Measurements from ENCODE around the gene NTN4. TPM values are rescaled to one million over a fixed set of nuclear protein-coding genes. Genes with fewer than 3 reads are reported as not detected.
"Not testable (repeated sequence)": the region's sequence is repeated elsewhere in the genome, so short reads cannot be mapped to it uniquely, and the experiment has no call there.

NTN4 gene
- total and polyA plus RNA-seq, 2 donors = 2.4 to 21.9 TPM

- H3K4me1 ChIP-seq (ENCODE audit: control insufficient read depth in 2 of 2, insufficient read depth in 2 of 2, low read length in 2 of 2) = no peaks in the 10 kb centered on the region
- H3K4me3 ChIP-seq (ENCODE audit: low read length in 2 of 2) = no peak overlapping the region
- no peaks in the 10 kb centered on the region for H3K9me3 ChIP-seq (ENCODE audit: control insufficient read depth in 2 of 2, insufficient read depth in 1 of 2, low read length in 1 of 2)
- no peak for DNase-seq (ENCODE audit: low read depth in 6 of 9, low spot score in 9 of 9)
- H3K27ac ChIP-seq (ENCODE audit: low read depth in 1 of 2, low read length in 1 of 2) = no peak overlapping the region
- H3K36me3 ChIP-seq (ENCODE audit: control insufficient read depth in 2 of 2, insufficient read depth in 2 of 2, low read length in 1 of 2) = no peaks in the 10 kb centered on the region
- H3K27me3 ChIP-seq (ENCODE audit: control insufficient read depth in 2 of 2, insufficient read depth in 1 of 2, low read length in 1 of 2) = no peaks in the 10 kb centered on the region
- WGBS = 87% methylated on average over 8 of the region's 8 CpGs
Observed at GRCh38 chr12:95690861-95691635, 99.5 kb downstream of the NTN4 start.

- DNase-seq (ENCODE audit: low read depth in 6 of 9, low spot score in 9 of 9) = no peak
Observed at GRCh38 chr12:95687937-95688336, 102.6 kb downstream of the NTN4 start.

GRCh38 chr12:95683418-95683817 is 107.1 kb downstream of the NTN4 start:
- Histone ChIP-seq H3K27ac (ENCODE audit: low read depth in 1 of 2, low read length in 1 of 2) (no peak overlapping the region), H3K27me3 (ENCODE audit: control insufficient read depth in 2 of 2, insufficient read depth in 1 of 2, low read length in 1 of 2) (no peaks in the 10 kb centered on the region), H3K36me3 (ENCODE audit: control insufficient read depth in 2 of 2, insufficient read depth in 2 of 2, low read length in 1 of 2) (no peaks in the 10 kb centered on the region), H3K4me1 (ENCODE audit: control insufficient read depth in 2 of 2, insufficient read depth in 2 of 2, low read length in 2 of 2) (no peaks in the 10 kb centered on the region), H3K9me3 (ENCODE audit: control insufficient read depth in 2 of 2, insufficient read depth in 1 of 2, low read length in 1 of 2) (no peaks in the 10 kb centered on the region), H3K4me3 (ENCODE audit: low read length in 2 of 2) (no peak overlapping the region)
- no peak for DNase-seq (ENCODE audit: low read depth in 6 of 9, low spot score in 9 of 9)
- 89% methylated on average over 10 of the region's 10 CpGs for WGBS

More at GRCh38 chr12:95687937-95688336, 102.6 kb downstream of the NTN4 start:
- Histone ChIP-seq H3K27ac (ENCODE audit: low read depth in 1 of 2, low read length in 1 of 2) (no peak overlapping the region), H3K36me3 (ENCODE audit: control insufficient read depth in 2 of 2, insufficient read depth in 2 of 2, low read length in 1 of 2) (no peaks in the 10 kb centered on the region), H3K4me3 (ENCODE audit: low read length in 2 of 2) (no peak overlapping the region), H3K9me3 (ENCODE audit: control insufficient read depth in 2 of 2, insufficient read depth in 1 of 2, low read length in 1 of 2) (no peaks in the 10 kb centered on the region), H3K27me3 (ENCODE audit: control insufficient read depth in 2 of 2, insufficient read depth in 1 of 2, low read length in 1 of 2) (no peaks in the 10 kb centered on the region), H3K4me1 (ENCODE audit: control insufficient read depth in 2 of 2, insufficient read depth in 2 of 2, low read length in 2 of 2) (no peaks in the 10 kb centered on the region)
- WGBS = 95% methylated on average over 2 of the region's 2 CpGs

- H3K27ac ChIP-seq (ENCODE audit: low read depth in 1 of 2, low read length in 1 of 2) = no peak overlapping the region
- H3K4me1 ChIP-seq (ENCODE audit: control insufficient read depth in 2 of 2, insufficient read depth in 2 of 2, low read length in 2 of 2) = no peaks in the 10 kb centered on the region
- H3K27me3 ChIP-seq (ENCODE audit: control insufficient read depth in 2 of 2, insufficient read depth in 1 of 2, low read length in 1 of 2) = no peaks in the 10 kb centered on the region
- WGBS = 95% methylated on average over 4 of the region's 4 CpGs
- no peaks in the 10 kb centered on the region for H3K9me3 ChIP-seq (ENCODE audit: control insufficient read depth in 2 of 2, insufficient read depth in 1 of 2, low read length in 1 of 2)
- H3K4me3 ChIP-seq (ENCODE audit: low read length in 2 of 2) = no peak overlapping the region
- no peaks in the 10 kb centered on the region for H3K36me3 ChIP-seq (ENCODE audit: control insufficient read depth in 2 of 2, insufficient read depth in 2 of 2, low read length in 1 of 2)
- no peak for DNase-seq (ENCODE audit: low read depth in 6 of 9, low spot score in 9 of 9)
Observed at GRCh38 chr12:95681210-95681765, 109.3 kb downstream of the NTN4 start.

- Histone ChIP-seq H3K27ac (ENCODE audit: low read depth in 1 of 2, low read length in 1 of 2) (no peak overlapping the region), H3K27me3 (ENCODE audit: control insufficient read depth in 2 of 2, insufficient read depth in 1 of 2, low read length in 1 of 2) (no peaks in the 10 kb centered on the region), H3K4me1 (ENCODE audit: control insufficient read depth in 2 of 2, insufficient read depth in 2 of 2, low read length in 2 of 2) (no peaks in the 10 kb centered on the region), H3K36me3 (ENCODE audit: control insufficient read depth in 2 of 2, insufficient read depth in 2 of 2, low read length in 1 of 2) (no peaks in the 10 kb centered on the region), H3K9me3 (ENCODE audit: control insufficient read depth in 2 of 2, insufficient read depth in 1 of 2, low read length in 1 of 2) (no peaks in the 10 kb centered on the region), H3K4me3 (ENCODE audit: low read length in 2 of 2) (no peak overlapping the region)
- WGBS = 93% methylated on average over 1 of the region's 1 CpG
- no peak for DNase-seq (ENCODE audit: low read depth in 6 of 9, low spot score in 9 of 9)
Observed at GRCh38 chr12:95678684-95679083, 111.9 kb downstream of the NTN4 start.

- not testable (repeated sequence) for H3K4me1 ChIP-seq (ENCODE audit: control insufficient read depth in 2 of 2, insufficient read depth in 2 of 2, low read length in 2 of 2); H3K4me3 ChIP-seq (ENCODE audit: low read length in 2 of 2); H3K36me3 ChIP-seq (ENCODE audit: control insufficient read depth in 2 of 2, insufficient read depth in 2 of 2, low read length in 1 of 2); H3K27ac ChIP-seq (ENCODE audit: low read depth in 1 of 2, low read length in 1 of 2); H3K27me3 ChIP-seq (ENCODE audit: control insufficient read depth in 2 of 2, insufficient read depth in 1 of 2, low read length in 1 of 2); H3K9me3 ChIP-seq (ENCODE audit: control insufficient read depth in 2 of 2, insufficient read depth in 1 of 2, low read length in 1 of 2); DNase-seq (ENCODE audit: low read depth in 6 of 9, low spot score in 9 of 9)
- WGBS = 98% methylated on average over 3 of the region's 3 CpGs
Observed at GRCh38 chr12:95677782-95678181, 112.8 kb downstream of the NTN4 start.

GRCh38 chr12:95674631-95675030 is 115.9 kb downstream of the NTN4 start:
- Histone ChIP-seq H3K27ac (ENCODE audit: low read depth in 1 of 2, low read length in 1 of 2) (no peak overlapping the region), H3K4me3 (ENCODE audit: low read length in 2 of 2) (no peak overlapping the region), H3K27me3 (ENCODE audit: control insufficient read depth in 2 of 2, insufficient read depth in 1 of 2, low read length in 1 of 2) (no peaks in the 10 kb centered on the region), H3K36me3 (ENCODE audit: control insufficient read depth in 2 of 2, insufficient read depth in 2 of 2, low read length in 1 of 2) (no peaks in the 10 kb centered on the region), H3K4me1 (ENCODE audit: control insufficient read depth in 2 of 2, insufficient read depth in 2 of 2, low read length in 2 of 2) (no peaks in the 10 kb centered on the region), H3K9me3 (ENCODE audit: control insufficient read depth in 2 of 2, insufficient read depth in 1 of 2, low read length in 1 of 2) (no peaks in the 10 kb centered on the region)
- DNase-seq (ENCODE audit: low read depth in 6 of 9, low spot score in 9 of 9) = peak in 1 of 9 donors; percentile 3
- 87% methylated on average over 1 of the region's 1 CpG for WGBS

- no peak for DNase-seq (ENCODE audit: low read depth in 6 of 9, low spot score in 9 of 9)
- no peaks in the 10 kb centered on the region for H3K9me3 ChIP-seq (ENCODE audit: control insufficient read depth in 2 of 2, insufficient read depth in 1 of 2, low read length in 1 of 2)
- H3K4me3 ChIP-seq (ENCODE audit: low read length in 2 of 2) = no peak overlapping the region
- H3K4me1 ChIP-seq (ENCODE audit: control insufficient read depth in 2 of 2, insufficient read depth in 2 of 2, low read length in 2 of 2) = no peaks in the 10 kb centered on the region
- H3K36me3 ChIP-seq (ENCODE audit: control insufficient read depth in 2 of 2, insufficient read depth in 2 of 2, low read length in 1 of 2) = no peaks in the 10 kb centered on the region
- H3K27ac ChIP-seq (ENCODE audit: low read depth in 1 of 2, low read length in 1 of 2) = no peak overlapping the region
- no peaks in the 10 kb centered on the region for H3K27me3 ChIP-seq (ENCODE audit: control insufficient read depth in 2 of 2, insufficient read depth in 1 of 2, low read length in 1 of 2)
Observed at GRCh38 chr12:95674163-95674562, 116.4 kb downstream of the NTN4 start.

- DNase-seq (ENCODE audit: low read depth in 6 of 9, low spot score in 9 of 9) = no peak
- WGBS = 92% methylated on average over 2 of the region's 2 CpGs
- no peaks in the 10 kb centered on the region for H3K36me3 ChIP-seq (ENCODE audit: control insufficient read depth in 2 of 2, insufficient read depth in 2 of 2, low read length in 1 of 2)
- no peak overlapping the region for H3K4me3 ChIP-seq (ENCODE audit: low read length in 2 of 2)
- no peaks in the 10 kb centered on the region for H3K27me3 ChIP-seq (ENCODE audit: control insufficient read depth in 2 of 2, insufficient read depth in 1 of 2, low read length in 1 of 2)
- no peak overlapping the region for H3K27ac ChIP-seq (ENCODE audit: low read depth in 1 of 2, low read length in 1 of 2)
- no peaks in the 10 kb centered on the region for H3K9me3 ChIP-seq (ENCODE audit: control insufficient read depth in 2 of 2, insufficient read depth in 1 of 2, low read length in 1 of 2)
- H3K4me1 ChIP-seq (ENCODE audit: control insufficient read depth in 2 of 2, insufficient read depth in 2 of 2, low read length in 2 of 2) = no peaks in the 10 kb centered on the region
Observed at GRCh38 chr12:95673576-95673975, 117.0 kb downstream of the NTN4 start.
